T-helper 2 cell treated with Interferon-gamma antibody and Interleukin-4, amounts not matched to agents 100 ng/mL and 5 ng/mL, for 36 hours (primary cell): ENCODE measurements around the gene HSD11B1L. TPM values are rescaled to one million over a fixed set of nuclear protein-coding genes. Genes with fewer than 3 reads are reported as not detected.

Experiments
- intact Hi-C: fragments of 100-400 bp; cut with micrococcal nuclease; formaldehyde crosslinking; loops from one replicate; pipeline ENCODE4 v1.15.1; 2023
- total RNA-seq: library from RNA; stranded (reverse); gene quantifications from 2 replicates; pipeline ENCODE4 v1.2.3, GENCODE V29; 2022

The HSD11B1L gene, protein sequence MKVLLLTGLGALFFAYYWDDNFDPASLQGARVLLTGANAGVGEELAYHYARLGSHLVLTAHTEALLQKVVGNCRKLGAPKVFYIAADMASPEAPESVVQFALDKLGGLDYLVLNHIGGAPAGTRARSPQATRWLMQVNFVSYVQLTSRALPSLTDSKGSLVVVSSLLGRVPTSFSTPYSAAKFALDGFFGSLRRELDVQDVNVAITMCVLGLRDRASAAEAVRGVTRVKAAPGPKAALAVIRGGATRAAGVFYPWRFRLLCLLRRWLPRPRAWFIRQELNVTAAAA
- total RNA-seq, result 1.1 and 1.5 TPM in 2 replicates

DNA sequence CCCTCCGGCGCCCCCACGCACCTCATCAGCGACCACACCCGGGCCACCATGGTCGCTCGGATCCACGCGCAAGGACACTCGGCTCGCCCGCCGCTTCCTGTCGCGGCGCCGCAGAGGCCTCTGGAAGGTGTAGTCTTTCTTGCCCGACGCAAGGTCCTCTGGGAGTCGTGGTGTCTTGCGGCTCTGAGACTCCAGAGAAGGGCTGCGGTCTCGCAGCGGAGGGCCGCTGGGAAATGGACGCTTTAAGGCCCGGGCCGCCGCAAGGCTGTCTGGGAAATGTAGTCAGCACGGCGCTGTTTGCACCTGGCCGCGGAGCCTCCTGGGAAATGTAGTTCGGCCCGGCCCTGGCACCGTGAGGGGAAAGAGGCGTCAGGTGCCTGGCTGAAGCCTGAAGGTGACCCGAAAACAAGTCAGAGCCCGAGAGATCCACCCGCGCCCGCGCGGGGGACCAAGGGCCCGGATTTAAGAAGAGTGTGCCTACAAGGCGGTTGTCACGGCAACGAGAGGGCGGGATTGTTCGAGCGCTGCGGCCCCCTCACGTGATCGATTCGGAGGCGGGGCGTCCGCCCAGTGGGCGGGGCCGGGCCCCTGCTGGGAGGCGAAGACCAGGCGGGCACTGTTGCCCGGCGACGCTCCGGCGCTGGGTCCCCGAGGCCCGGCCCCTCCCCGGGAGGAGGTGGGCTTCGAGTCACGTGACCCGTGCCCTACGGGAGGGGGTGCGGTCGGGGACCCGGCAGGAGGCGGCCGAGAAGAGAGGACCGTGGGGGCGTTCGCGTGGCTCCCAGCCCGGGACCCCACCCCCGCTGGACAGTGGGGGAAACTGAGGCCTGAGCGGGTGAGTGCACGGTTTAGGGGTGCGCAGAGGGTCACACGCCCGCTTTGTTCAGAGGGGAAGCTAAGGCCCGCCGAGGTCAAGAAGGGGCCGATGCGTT is at the start of gene HSD11B1L, which contains the start of gene MICOS13:
HSD11B1L (plus strand) TSS at position 591 of the 932 bp plus-strand sequence. CDS start 3,806 bp downstream, outside the sequence.
MICOS13 (minus strand) TSS at position 80 of the 932 bp plus-strand sequence; CDS start at position 50, 30 bp downstream.
- intact Hi-C loops, result loop anchor here (1.0 kb wide), 5 partner anchors 10 to 224 kb away; partner anchors contain the start of genes CATSPERD, LONP1, RPL36 and SAFB2

DNA sequence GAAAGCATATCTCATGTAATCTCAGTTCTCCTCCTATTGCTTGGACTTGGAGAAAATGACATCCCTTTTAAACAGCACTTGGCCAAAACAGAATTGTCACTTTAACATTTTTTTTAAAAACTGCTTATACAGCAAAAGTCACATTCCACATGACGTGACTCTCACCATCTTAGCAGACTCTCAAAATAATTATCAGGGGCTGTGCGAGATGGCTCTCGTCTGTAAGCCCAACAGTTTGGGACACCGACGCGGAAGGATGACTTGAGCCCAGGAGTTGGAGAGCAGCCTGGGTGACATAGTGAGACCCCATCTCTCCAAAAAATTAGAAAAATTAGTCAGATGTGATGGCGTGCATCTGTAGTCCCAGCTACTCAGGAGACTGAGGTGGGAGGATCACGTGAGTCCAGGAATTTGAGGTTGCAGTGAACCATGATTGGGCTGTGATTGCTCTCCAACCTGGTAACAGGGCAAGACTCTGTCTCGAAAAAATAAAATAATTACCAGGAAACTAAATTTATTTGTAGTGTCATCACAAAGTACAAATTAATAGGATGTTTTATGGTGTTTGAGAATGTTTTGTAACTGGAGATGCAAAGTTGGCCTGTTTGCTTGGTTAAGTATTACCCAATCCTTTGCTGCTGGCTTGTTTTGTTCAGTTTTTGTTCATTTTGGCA is 49.1 kb upstream of the HSD11B1L start:
- intact Hi-C loops, result no loop called here

DNA sequence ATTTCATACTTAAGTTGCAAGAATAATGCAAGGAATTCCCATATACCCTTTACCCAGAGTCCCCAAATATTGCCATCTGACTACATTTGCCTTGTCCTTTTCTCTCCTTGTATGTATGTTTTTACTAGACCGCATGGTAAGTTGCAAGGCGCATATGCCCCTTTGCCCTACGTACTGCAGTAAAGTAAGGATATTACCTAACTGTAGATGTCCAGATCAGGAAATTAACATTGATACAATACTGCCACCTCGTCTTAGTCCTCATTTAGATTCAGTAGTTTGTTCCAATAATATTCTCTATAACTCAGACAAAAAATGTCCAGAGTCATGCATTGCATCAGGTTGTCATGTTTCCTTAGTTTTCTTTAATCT is 48.6 kb upstream of the HSD11B1L start:
- intact Hi-C loops, result no loop called here

DNA sequence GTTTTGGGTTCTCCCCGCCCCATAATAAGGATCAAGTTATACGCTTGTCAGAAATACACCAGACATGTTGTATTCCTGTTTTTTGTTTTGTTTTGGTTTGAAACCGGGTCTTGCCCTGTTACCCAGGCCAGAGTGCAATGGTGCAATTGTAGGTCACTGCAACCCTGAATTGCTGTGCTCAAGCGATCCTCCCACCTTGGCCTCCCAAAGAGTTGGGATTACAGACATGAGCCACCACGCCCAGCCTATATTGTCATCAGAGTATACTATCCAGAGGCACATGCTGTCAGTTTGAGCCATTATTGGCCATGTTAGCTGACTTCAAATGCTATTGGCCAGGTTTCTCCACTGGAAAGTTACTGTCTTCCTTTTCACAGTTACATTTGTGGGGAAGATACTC is 48.2 kb upstream of the HSD11B1L start:
- intact Hi-C loops, result no loop called here

- intact Hi-C loops, result no loop called here
Measured at GRCh38 chr19:5635427-5635826, 45.4 kb upstream of the HSD11B1L start.

DNA sequence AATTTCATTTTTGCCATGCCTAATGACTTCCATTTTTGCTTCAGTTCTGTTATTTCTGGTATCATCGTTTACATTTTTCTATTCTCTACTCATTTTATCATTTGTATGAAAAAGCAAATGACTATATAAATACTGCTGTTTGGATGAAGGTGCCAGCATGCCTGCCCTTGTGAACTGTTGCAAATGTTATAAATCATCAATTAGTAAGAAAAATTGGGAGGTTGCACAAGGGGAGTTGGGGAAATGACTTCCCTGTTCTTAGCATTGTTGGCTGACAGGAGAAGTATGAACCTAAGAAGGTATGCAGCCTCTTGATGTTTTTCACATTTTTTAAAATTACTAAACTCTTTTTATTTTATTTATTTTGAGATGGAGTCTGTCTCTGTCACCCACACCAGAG is 42.9 kb upstream of the HSD11B1L start:
- intact Hi-C loops, result no loop called here

DNA sequence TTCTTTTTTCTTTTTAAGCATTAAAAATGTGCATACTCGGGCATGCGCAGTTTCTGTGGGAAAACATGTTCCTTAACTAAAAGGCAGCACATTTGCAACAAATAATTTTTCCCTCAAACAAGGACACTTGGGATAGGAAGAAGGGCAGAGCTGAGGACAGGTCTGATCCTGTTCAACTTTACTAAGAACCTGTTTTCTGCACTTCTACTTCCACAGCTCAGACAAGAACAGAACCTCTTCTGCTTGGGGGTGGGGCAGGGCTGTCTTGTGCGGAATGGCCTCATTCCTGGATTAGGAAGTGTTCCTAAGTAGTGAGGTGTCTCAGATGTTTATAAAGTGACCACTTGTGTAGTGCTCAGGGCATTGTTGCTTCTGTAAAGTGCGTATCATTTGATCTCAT is 39.7 kb upstream of the HSD11B1L start:
- intact Hi-C loops, result no loop called here

DNA sequence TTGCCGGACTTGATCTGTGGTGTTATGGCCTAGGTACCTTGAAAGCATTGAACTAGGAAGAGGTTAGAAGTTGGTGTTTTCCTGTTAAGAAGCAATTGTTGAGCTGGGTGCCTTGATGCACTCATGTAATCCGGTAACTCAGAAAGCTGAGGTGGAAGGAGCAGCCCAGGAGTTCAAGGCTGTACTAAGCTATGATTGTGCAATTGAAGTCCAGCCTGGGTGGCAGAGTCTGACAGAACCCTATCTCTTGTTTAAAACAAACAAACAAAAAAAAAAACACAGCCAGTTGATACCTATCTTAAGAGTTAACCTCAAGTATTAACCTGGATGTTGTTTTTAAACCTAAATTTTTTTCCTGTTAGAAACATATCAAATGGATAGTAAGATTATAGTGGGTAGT is 38.6 kb upstream of the HSD11B1L start:
- intact Hi-C loops, result no loop called here

GRCh38 chr19:5643060-5643459 is 37.8 kb upstream of the HSD11B1L start:
- intact Hi-C loops, result no loop called here

- intact Hi-C loops, result no loop called here
Measured at GRCh38 chr19:5644037-5644436, 36.8 kb upstream of the HSD11B1L start.

DNA sequence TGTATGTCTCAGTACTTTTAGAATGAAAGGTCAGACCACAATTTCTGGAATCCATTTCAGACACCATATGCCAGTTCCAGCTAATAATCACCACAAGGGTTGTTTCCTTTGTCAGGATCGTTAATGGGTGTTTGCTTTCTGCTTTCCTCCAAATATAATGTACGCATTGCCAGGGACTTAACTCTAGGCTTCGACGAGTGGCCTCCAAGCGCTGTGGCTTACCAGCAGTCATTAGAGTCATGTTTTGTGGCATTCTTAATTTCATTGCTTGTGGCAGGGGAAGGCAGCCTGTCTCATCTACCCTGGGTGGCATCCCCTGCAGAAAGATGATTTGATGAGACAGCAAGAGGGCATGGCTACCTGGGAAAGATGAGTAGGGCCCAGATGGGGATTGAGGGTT is 35.4 kb upstream of the HSD11B1L start:
- intact Hi-C loops, result no loop called here

DNA sequence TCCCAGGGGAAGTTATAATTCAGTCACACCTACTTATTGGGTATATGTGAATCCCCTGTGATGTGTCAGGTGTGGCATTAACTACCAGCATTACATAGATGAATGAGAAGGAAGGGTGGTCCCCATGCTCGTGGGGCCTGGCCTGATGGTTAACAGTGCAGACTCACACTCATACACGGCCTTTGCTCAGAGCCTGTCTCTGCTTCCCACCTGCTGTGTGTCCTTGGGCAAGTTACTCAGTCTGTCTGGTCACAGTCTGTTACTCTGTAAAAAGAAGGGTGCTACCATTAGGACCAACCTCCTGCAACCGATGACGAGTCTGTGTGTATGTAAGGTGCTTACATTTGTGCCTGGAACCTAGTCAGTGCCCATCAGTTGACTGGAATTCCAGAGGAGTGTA is 34.1 kb upstream of the HSD11B1L start:
- intact Hi-C loops, result no loop called here

DNA sequence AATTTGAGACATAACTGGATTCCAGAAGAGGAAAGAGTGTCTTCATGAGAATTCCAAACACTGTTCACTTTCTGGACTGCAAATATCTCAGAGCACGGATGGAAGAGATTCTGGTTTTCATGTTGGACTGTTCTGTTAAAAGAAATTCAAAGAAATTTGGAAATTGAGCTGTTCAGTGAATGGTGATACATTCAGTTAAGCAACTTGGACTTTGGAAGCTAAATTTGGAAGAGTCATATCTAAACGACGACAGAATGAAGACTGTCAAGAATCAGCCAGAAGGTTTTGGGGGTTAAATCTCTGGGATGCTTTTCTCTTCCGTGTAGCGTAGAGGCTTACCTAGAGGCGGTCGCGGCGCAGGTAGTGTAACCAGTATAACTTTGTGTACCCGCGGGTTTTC is 32.4 kb upstream of the HSD11B1L start:
- intact Hi-C loops, result no loop called here

GRCh38 chr19:5651361-5651760 is 29.5 kb upstream of the HSD11B1L start:
- intact Hi-C loops, result no loop called here

GRCh38 chr19:5652261-5652660 is 28.6 kb upstream of the HSD11B1L start:
- intact Hi-C loops, result no loop called here

DNA sequence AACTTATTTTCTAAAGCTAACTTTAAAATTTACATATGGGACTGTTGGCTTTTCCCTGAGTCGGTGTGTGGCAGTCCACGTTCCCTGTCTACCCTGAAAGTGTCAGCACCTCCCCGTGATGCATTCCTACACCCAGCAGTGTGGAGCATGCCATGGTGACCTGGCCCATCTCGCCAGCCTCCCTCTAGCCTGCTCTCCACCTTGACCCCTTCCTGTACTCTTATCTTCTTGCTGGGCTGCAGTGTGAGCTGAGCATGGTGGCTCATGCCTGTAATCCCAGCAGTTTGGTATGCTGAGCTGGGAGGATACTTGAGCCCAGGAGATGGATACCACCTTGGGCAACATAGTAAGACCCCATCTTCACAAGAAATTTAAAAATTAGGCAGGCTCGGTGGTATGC is 25.9 kb upstream of the HSD11B1L start:
- intact Hi-C loops, result no loop called here

DNA sequence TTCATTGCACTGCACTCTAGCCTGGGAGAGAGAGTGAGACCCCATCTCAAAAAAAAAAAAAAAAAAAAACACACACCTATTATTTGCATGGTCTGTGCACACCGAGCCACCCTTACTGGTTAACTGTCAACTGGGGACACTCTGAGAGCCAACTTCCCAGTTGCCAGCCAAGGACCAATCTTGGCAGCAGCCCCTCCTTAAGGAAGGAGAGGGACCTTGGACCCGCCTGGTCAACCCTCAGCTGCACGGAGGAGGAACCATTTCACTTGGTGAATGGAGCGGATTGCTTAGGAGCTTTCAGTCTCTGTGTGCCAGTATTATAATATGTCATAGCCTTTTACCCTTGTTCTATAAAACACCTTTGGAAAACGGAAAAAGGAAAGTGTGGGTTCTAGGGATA is 25.4 kb upstream of the HSD11B1L start:
- intact Hi-C loops, result no loop called here

- intact Hi-C loops, result no loop called here
Measured at GRCh38 chr19:5661483-5661882, 19.3 kb upstream of the HSD11B1L start.

DNA sequence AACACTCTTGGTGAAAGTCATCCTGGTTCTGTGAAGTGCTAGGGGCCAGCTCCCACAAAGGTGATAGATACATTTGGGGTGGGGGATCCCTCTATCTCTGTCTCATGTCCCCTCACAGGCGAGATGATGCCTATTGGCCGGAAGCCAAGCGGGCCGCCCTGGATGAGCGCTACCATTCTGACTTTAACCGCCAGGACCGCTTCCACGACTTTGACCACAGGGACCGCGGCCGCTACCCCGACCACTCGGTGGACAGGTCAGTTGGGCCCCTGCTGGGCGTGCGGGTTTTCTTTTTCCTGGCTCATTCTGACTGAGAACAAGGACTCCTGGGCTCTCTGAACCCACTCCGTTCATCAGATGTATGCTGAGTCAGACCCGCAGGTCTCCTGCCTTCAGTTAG is 16.9 kb upstream of the HSD11B1L start:
- intact Hi-C loops, result no loop called here

- intact Hi-C loops, result no loop called here
Measured at GRCh38 chr19:5664515-5664914, 16.3 kb upstream of the HSD11B1L start.

GRCh38 chr19:5665781-5666513 is 14.9 kb upstream of the HSD11B1L start:
- intact Hi-C loops, result no loop called here
